ENCODE measurements around the gene APOOL. TPM values are rescaled to one million over a fixed set of nuclear protein-coding genes. Genes with fewer than 3 reads are reported as not detected.
"Not testable (repeated sequence)": the region's sequence is repeated elsewhere in the genome, so short reads cannot be mapped to it uniquely, and the experiment has no call there.

APOOL gene
- total RNA-seq, 8 experiments from 2014 or later = 12.9 to 24.0 (median 17.5) TPM

DNA sequence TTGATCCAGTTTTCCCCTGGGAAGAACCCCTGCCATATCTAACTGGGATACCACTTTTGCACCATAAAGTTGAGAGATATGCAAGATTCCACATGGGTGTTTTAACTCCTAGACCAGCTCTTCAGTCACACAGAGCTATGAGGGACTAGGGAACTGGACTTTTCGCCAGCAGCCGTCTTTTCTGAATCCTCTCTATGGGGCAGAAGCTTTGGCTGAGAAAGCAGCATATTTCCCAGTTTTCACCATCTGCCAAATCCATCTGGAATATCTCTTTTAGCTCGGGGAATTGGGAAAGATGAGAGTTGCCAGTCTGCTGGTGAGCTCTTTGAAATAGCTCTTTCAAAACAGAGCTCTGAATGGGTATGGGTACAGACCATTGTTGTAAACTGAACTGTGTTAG is 20.9 kb downstream of the APOOL start:
- 30 to 100% (median 80%) methylated on average over 1 to 3 of the region's 3 CpGs; no CpG with 5 or more reads in 7 of the 10 experiments for WGBS, 10 experiments
- H3K4me1 ChIP-seq (replicated peaks in 1 of 2) = no peaks in the 10 kb centered on the region
- H3K4me3 ChIP-seq = no peak overlapping the region
- H3K27ac ChIP-seq = no peak overlapping the region
- no peak for ATAC-seq (replicated peaks in 6 of 8)
- in situ Hi-C loops (cut with MboI; ENCODE audit: low pct_unique_long_range_greater_than_20kb in 2 of 9, low sequenced_read_pairs in 9 of 9, unreplicated experiment in 9 of 9) = no loop called here

DNA sequence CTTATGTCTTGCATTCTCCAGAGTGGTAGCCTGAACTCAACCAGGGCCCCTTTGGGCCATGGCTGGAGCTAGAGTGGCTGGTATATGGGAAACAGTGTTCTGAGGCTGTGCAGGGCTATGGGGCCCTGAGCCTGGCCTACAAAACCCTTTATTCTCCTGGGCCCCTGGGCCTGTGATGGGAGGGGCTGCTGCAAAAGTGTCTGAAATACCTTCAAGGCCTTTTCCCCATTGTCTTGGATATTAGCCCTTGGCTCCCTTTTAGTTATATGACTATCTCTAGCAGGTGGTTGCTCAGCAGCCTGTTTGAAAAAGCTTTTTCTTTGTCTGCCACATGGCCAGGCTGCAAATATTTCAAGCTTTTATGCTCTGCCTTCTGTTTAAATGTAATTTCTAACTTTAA is 22.5 kb downstream of the APOOL start:
- Histone ChIP-seq H3K4me1 (replicated peaks in 1 of 2) (no peaks in the 10 kb centered on the region), H3K27ac (no peak overlapping the region), H3K4me3 (no peak overlapping the region)
- ATAC-seq (replicated peaks in 6 of 8) = peak in 1 of 8 experiments; percentile 39
- in situ Hi-C loops (cut with MboI; ENCODE audit: low pct_unique_long_range_greater_than_20kb in 2 of 9, low sequenced_read_pairs in 9 of 9, unreplicated experiment in 9 of 9) = loop anchor here in 1 of 9 experiments (25.0 kb wide), 1 partner anchor 289 kb away; no protein-coding TSS in a partner anchor

DNA sequence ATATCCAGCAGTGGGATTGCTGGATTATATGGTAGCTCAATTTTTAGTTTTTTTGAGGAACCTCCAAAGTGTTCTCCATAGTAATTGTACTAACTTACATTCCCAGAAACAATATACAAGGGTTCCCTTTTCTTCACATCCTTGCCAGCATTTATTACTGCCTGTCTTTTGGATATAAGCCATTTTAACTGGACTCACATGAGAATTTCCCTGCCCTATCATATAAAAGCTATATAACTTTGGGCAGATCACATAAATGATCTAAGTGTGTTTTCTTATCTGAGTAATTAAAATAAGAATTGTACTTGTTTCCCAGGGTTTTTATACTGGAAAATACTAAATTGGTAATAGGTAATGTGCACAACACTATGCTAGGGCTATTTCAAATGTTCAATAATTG is 25.4 kb downstream of the APOOL start:
- Histone ChIP-seq H3K4me3 (no peak overlapping the region), H3K4me1 (replicated peaks in 1 of 2) (no peaks in the 10 kb centered on the region), H3K27ac (no peak overlapping the region)
- in situ Hi-C loops (cut with MboI; ENCODE audit: low pct_unique_long_range_greater_than_20kb in 2 of 9, low sequenced_read_pairs in 9 of 9, unreplicated experiment in 9 of 9) = loop anchor here in 1 of 9 experiments (25.0 kb wide), 1 partner anchor 292 kb away; no protein-coding TSS in a partner anchor
- ATAC-seq (replicated peaks in 6 of 8) = no peak

DNA sequence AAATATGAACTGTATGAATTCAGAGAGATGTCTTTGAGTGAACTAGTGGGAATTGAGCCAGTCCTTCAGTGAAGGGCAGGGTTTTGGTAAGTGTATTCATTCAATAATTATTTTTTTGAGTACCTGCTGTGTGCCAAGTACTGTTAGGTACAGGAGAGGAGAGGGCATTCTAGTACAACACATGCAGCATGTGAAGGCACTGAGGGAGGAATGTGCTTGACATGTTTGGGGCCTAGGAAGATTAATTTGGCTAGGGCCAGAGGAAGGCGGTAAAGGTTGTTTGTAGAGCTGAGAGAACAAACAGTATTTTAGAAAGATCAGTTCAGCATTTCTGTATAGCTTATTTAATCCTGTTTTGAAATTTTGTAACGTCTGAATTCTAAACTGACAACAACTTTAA is 27.8 kb downstream of the APOOL start:
- Histone ChIP-seq H3K4me1 (replicated peaks in 1 of 2) (no peaks in the 10 kb centered on the region), H3K4me3 (no peak overlapping the region), H3K27ac (no peak overlapping the region)
- WGBS, 10 experiments = 40 to 100% (median 75%) methylated on average over 1 to 2 of the region's 2 CpGs; no CpG with 5 or more reads in 3 of the 10 experiments
- in situ Hi-C loops (cut with MboI; ENCODE audit: low pct_unique_long_range_greater_than_20kb in 2 of 9, low sequenced_read_pairs in 9 of 9, unreplicated experiment in 9 of 9) = loop anchor here in 1 of 9 experiments (25.0 kb wide), 1 partner anchor 294 kb away; no protein-coding TSS in a partner anchor
- ATAC-seq (replicated peaks in 6 of 8) = peak in 1 of 8 experiments; percentile 42

DNA sequence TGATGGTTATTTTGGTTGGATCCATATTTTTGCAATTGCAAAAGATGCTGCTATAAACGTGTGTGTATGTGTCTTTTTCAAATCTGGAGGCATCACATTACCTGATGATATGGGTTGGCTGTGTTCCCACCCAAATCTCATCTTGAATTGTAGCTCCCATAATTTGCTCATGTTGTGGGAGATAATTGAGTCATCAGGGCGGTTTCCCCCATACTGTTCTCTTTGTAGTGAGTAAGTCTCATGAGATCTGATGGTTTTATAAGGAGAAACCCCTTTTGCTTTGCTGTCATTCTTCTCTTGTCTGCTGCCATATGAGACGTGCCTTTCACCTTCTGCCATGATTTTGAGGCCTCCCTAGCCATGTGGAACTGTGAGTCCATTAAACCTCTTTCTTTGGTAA is 33.4 kb downstream of the APOOL start:
- in situ Hi-C loops (cut with MboI; ENCODE audit: low pct_unique_long_range_greater_than_20kb in 2 of 9, low sequenced_read_pairs in 9 of 9, unreplicated experiment in 9 of 9) = loop anchor here in 1 of 9 experiments (25.0 kb wide), 1 partner anchor 300 kb away; no protein-coding TSS in a partner anchor
- 39 to 60% methylated on average over 1 to 3 of the region's 3 CpGs; no CpG with 5 or more reads in 8 of the 10 experiments for WGBS, 10 experiments
- H3K4me3 ChIP-seq = no peak overlapping the region
- H3K4me1 ChIP-seq (replicated peaks in 1 of 2) = no peaks in the 10 kb centered on the region
- H3K27ac ChIP-seq = no peak overlapping the region
- no peak for ATAC-seq (replicated peaks in 6 of 8)

DNA sequence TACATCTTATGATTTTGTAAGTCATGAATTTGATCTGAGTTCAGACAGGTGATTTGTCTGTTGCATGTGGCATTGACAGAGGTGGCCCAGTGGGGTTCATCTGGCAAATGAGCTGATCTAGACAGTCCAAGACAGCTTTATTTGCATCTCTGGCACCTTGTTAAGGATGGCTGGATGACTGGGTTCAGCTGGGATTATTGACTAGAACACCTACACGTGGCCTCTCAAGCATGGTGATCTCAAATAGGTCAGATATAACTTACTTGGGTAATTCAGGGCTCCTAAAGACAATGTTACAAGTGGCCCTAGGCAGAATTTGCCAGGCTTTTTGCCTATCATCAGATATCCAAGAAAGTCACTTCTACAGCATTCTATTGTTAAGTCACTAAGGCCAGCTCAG is 48.0 kb downstream of the APOOL start:
- ATAC-seq (replicated peaks in 6 of 8) = no peak
- H3K4me3 ChIP-seq = no peak overlapping the region
- no peak overlapping the region for H3K27ac ChIP-seq
- 100% methylated on average over 1 of the region's 1 CpG; no CpG with 5 or more reads in 9 of the 10 experiments for WGBS, 10 experiments
- in situ Hi-C loops (cut with MboI; ENCODE audit: low pct_unique_long_range_greater_than_20kb in 2 of 9, low sequenced_read_pairs in 9 of 9, unreplicated experiment in 9 of 9) = no loop called here
- H3K4me1 ChIP-seq (replicated peaks in 1 of 2) = no peaks in the 10 kb centered on the region

DNA sequence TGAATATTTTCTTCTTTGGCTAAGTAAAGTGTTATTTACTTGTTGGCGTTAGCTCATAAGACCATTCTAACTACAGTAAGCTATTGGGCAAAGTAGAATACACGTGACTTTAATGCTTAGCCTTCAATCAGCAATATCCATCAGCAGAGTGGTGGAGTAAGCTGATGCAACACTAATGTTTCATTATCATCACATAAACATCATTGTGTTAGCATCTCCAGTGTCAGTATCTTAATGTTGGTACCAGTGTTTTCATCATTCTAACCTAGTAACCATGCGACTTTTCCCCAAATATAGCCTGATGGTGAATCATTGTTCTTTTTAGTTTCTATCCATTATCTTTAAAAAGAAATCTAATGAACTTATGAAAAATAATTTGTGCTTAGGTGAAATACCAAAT is 48.5 kb downstream of the APOOL start:
- no peaks in the 10 kb centered on the region for H3K4me1 ChIP-seq (replicated peaks in 1 of 2)
- 0 to 44% (median 38%) methylated on average over 1 to 3 of the region's 3 CpGs; no CpG with 5 or more reads in 5 of the 10 experiments for WGBS, 10 experiments
- no peak overlapping the region for H3K4me3 ChIP-seq
- in situ Hi-C loops (cut with MboI; ENCODE audit: low pct_unique_long_range_greater_than_20kb in 2 of 9, low sequenced_read_pairs in 9 of 9, unreplicated experiment in 9 of 9) = no loop called here
- peak in 3 of 8 experiments; percentile 43 to 73 (median 45) for ATAC-seq (replicated peaks in 6 of 8)
- no peak overlapping the region for H3K27ac ChIP-seq

DNA sequence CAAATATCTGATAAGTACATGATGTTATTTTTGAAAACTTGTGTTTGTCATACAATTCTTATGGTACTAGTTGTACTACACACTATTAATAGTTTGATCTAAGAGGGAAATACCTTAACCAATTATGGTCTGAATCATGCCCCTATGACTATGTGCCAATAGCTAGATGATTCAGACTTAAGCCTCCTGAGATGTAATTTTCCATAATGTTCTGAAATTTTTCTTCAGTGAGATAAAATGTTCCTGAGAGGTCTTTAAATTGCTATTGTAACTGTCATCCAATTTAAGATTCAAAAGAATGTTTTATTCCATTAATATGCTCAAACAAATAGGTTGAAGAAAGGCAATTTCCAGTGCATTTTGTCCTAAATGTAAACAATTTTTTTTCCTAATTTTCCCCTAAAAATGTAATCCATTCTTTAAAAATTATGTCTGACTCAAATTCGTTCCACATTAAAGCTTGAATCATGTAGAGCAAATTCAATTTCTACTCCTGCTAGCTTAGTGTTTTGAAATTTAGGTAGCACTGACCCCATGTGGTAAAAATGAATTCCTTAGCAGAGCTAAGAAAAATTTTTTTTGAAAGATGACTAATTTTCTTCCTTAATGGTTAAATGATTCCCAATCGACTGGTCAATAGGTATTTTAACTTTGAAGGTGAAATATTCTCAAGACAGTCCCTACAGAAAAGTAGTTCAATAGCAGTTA is 49.1 kb downstream of the APOOL start:
- Histone ChIP-seq H3K4me3 (no peak overlapping the region), H3K27ac (no peak overlapping the region), H3K4me1 (replicated peaks in 1 of 2) (no peaks in the 10 kb centered on the region)
- in situ Hi-C loops (cut with MboI; ENCODE audit: low pct_unique_long_range_greater_than_20kb in 2 of 9, low sequenced_read_pairs in 9 of 9, unreplicated experiment in 9 of 9) = no loop called here
- ATAC-seq (replicated peaks in 6 of 8) = peak in 3 of 8 experiments; percentile 31 to 57 (median 46)
- 19 to 100% (median 46%) methylated on average over 1 to 2 of the region's 2 CpGs; no CpG with 5 or more reads in 4 of the 10 experiments for WGBS, 10 experiments

DNA sequence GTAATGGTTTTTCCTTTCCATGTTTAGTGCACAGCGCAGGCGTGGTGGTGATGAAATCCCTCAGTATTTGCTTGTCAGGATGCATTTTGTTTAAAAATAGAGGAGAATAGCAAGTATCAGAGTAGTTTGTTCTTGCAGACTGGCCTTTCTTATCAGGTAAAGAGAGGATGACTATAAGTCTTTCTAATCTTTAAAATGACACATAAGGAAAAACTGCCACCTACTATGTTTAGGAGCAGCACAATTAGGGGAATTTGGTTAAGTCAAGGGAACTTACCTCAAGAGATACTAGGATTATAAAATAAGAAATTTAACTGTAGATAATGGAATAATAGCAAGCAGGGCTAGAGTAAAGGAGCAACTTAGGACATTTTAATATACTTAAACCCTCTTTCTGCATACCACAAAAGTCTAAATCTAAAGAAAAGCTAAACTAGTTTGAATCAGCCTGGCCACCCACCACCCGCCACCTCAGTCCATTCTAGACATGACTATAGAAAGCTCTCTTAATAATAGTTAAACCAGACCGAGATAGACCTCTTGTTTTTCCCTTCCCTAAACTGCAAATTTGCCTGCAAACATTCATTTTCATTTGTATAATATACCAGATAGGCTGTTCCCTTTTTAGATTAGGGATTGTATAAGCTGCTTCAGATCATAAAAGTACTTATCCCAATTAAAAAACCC is 62.0 kb downstream of the APOOL start:
- H3K27ac ChIP-seq = no peak overlapping the region
- H3K4me3 ChIP-seq = no peak overlapping the region
- no peaks in the 10 kb centered on the region for H3K4me1 ChIP-seq (replicated peaks in 1 of 2)
- 37 to 83% (median 50%) methylated on average over 1 to 4 of the region's 4 CpGs; no CpG with 5 or more reads in 7 of the 10 experiments for WGBS, 10 experiments
- in situ Hi-C loops (cut with MboI; ENCODE audit: low pct_unique_long_range_greater_than_20kb in 2 of 9, low sequenced_read_pairs in 9 of 9, unreplicated experiment in 9 of 9) = no loop called here
- ATAC-seq (replicated peaks in 6 of 8) = no peak

DNA sequence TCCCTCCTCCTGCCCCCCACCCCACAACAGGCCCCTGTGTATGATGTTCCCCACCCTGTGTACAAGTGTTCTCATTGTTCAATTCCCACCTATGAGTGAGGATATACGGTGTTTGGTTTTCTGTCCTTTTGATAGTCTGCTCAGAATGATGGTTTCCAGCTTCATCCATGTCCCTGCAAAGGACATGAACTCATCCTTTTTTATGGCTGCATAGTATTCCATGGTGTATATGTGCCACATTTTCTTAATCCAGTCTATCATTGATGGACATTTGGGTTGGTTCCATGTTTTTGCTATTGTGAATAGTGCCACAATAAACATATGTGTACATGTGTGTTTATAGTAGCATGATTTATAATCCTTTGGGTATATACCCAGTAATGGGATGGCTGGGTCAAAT is 73.6 kb downstream of the APOOL start:
- in situ Hi-C loops (cut with MboI; ENCODE audit: low pct_unique_long_range_greater_than_20kb in 2 of 9, low sequenced_read_pairs in 9 of 9, unreplicated experiment in 9 of 9); H3K4me3 ChIP-seq; H3K4me1 ChIP-seq (replicated peaks in 1 of 2); ATAC-seq (replicated peaks in 6 of 8); H3K27ac ChIP-seq: not testable (repeated sequence)
- no CpG with 5 or more reads among the region's 1 CpG for WGBS, 10 experiments

DNA sequence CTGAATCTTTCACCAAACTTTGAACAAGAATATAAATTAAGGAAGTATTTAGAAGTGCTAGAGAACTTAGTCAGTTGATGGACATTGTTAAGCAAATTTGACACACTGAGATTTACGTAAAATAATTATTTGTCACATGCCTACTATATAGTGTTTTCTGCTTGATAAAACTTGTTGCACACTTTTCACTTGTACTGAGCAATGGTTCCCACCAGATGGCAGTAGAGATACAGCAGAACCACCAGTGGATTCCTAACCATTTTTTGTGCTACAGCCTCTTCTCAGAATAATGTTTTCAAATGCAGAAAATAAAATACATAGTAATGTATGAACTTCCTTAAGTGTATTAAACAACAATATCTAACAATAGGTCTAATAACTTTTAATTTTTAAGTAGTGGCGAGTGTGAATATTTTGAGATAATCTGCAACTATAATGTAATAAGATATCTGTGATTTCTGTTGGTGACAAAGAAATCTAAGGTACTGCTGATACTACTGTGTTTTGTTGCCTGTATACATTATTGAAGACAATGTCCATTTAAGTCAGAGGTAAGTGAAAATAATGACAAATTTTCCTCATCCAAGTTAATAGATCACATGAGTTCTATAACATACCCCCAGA is 81.2 kb downstream of the APOOL start:
- in situ Hi-C loops (cut with MboI; ENCODE audit: low pct_unique_long_range_greater_than_20kb in 2 of 9, low sequenced_read_pairs in 9 of 9, unreplicated experiment in 9 of 9) = no loop called here
- ATAC-seq (replicated peaks in 6 of 8) = peak in 1 of 8 experiments; percentile 30
- WGBS, 10 experiments = 0 to 56% (median 40%) methylated on average over 1 to 2 of the region's 2 CpGs; no CpG with 5 or more reads in 3 of the 10 experiments
- H3K4me3 ChIP-seq = no peak overlapping the region
- no peaks in the 10 kb centered on the region for H3K4me1 ChIP-seq (replicated peaks in 1 of 2)
- no peak overlapping the region for H3K27ac ChIP-seq

DNA sequence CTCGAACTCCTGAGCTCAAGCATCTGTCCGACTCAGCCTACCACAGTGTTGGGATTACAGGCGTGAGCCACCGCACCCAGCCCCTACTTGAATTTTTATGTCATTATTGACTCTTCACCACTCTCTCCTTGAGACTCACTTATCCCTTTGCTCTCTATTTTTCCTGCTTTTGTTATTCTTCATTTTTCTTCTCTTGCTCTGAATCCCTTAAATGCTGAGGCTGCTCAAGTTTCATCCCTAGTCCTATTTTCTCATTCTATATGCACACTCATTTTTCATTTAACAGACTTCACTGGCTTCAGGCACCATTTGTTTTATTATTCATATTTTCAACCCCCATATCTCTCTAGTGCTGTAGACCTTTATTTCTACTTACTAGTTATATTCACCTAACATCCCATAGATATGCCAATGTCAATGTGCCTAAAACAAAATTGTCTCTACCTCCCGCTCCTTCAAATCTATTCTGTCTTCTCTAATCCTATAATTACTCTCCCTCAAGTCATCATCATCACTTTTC is 85.7 kb downstream of the APOOL start:
- no peak overlapping the region for H3K27ac ChIP-seq
- ATAC-seq (replicated peaks in 6 of 8) = no peak
- 56 to 100% (median 100%) methylated on average over 1 to 4 of the region's 5 CpGs; no CpG with 5 or more reads in 3 of the 10 experiments for WGBS, 10 experiments
- no peak overlapping the region for H3K4me3 ChIP-seq
- H3K4me1 ChIP-seq (replicated peaks in 1 of 2) = no peaks in the 10 kb centered on the region
- in situ Hi-C loops (cut with MboI; ENCODE audit: low pct_unique_long_range_greater_than_20kb in 2 of 9, low sequenced_read_pairs in 9 of 9, unreplicated experiment in 9 of 9) = no loop called here

DNA sequence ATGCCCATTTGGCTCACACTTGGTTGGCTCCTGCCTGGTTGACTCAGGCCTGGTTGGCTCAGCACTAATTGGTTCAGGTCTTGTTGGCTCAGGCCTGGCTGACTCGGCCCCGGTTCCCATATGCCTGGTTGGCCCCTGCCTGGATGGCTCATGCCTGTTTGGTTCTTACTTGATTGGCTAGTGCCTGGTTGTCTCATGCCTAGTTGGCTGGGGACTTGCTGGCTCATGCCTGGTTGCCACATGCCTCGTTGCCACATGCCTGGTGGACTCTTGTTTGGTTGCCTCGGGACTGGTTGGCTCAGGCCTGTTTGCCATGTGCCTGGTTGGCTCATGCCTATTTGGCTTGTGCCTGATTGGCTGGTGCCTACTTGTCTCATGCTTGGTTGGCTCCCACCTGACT is 103.7 kb downstream of the APOOL start:
- Histone ChIP-seq H3K4me1 (replicated peaks in 1 of 2) (no peaks in the 10 kb centered on the region), H3K27ac (no peak overlapping the region), H3K4me3 (no peak overlapping the region)
- in situ Hi-C loops (cut with MboI; ENCODE audit: low pct_unique_long_range_greater_than_20kb in 2 of 9, low sequenced_read_pairs in 9 of 9, unreplicated experiment in 9 of 9) = loop anchor here in 1 of 9 experiments (25.0 kb wide), 1 partner anchor 430 kb away; no protein-coding TSS in a partner anchor
- ATAC-seq (replicated peaks in 6 of 8) = no peak
- 57% methylated on average over 2 of the region's 4 CpGs; no CpG with 5 or more reads in 9 of the 10 experiments for WGBS, 10 experiments
